ENCODE results near the gene OLFML3. TPM values are rescaled to one million over a fixed set of nuclear protein-coding genes. Genes with fewer than 3 reads are reported as not detected.
"Not testable (repeated sequence)": the region's sequence is repeated elsewhere in the genome, so short reads cannot be mapped to it uniquely, and the experiment has no call there.

OLFML3 gene
- total RNA-seq, 2 donors from 2014 or later: 43.6 to 109 TPM

DNA sequence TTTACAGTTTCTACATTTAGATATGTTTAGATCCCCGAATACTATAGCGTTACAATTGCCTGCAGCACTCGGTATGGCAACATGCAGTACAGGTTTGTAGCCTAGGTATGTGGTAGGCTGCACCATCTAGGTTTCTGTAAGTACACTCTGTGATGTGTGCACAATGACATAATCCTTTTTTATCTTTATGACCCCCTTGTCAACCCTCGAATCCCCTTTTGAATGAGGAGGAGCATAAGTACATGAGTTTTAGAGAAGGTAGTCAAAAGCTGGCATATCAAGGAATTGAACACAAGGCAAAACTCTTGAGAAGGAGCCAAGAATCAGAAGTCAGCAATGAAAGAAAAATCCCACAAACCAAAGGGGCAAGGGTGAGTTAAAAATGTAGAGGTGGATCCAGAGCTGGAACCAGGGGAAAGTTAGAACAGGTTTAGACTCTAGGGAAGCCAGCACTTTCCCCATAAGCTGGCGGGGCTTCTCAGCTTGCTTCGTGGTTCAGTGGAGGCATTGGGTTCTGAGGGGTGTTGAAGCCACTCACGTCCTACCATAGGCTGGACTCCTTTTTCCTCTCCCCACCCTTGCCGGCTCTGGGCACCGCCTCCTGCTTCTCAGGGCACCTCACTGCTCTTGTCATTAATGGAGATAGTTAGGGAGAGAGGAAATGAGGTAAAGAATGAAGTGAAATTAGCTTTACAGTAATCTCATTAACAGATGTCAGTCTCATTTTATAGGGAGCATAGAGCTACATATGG is 31.3 kb downstream of the OLFML3 start:
- DNase-seq (ENCODE audit: low spot score): no peak

GRCh38 chr1:114011796-114012195 is 32.5 kb downstream of the OLFML3 start:
- intact Hi-C loops (cut with DNase I): no loop called here
- DNase-seq (ENCODE audit: low spot score): no peak

More for the DNA sequence above, 31.3 kb downstream of the OLFML3 start:
- intact Hi-C loops (cut with DNase I): no loop called here

DNA sequence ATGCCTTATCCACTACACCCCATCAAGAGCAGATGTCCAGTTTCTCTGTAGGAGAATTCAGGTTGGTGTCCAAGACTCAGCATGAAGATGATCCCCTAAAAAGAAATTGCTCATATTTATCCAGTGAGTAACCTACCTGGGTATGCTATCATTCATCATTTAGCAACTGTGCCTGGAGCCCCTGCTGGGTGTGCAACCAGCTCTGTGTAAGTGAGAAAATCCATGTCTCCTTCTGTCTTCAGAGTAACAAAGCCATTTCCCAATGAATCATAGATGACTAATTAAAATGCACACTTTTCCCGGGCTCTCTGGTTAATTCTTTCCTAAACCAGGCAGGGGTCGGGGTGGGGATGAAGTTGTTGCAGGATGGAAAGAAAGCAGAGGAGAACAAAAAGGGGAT is 35.8 kb downstream of the OLFML3 start:
- intact Hi-C loops (cut with DNase I): no loop called here

DNA sequence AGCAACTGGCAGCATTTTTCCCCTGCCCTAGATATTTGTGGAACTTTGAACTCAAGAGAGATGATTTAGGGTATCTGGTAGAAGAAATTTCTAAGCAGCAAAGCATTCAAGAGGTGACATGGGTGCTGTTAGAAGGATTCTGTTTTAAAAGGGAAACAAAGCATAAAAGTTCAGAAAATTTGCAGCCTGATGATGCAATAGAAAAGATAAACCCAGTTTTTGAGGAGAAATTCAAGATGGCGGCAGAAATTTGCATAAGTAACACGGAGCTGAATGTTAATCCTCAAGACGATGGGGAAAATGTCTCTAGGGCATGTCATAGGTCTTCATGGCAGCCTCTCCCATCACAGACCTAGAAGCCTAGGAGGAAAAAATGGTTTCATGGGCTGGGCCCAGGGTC is 40.5 kb downstream of the OLFML3 start:
- intact Hi-C loops (cut with DNase I); DNase-seq (ENCODE audit: low spot score): not testable (repeated sequence)

More for the DNA sequence above, 35.8 kb downstream of the OLFML3 start:
- DNase-seq (ENCODE audit: low spot score): no peak

- intact Hi-C loops (cut with DNase I): no loop called here
- no peak for DNase-seq (ENCODE audit: low spot score)
Measured at GRCh38 chr1:114021665-114022099, 42.4 kb downstream of the OLFML3 start.

DNA sequence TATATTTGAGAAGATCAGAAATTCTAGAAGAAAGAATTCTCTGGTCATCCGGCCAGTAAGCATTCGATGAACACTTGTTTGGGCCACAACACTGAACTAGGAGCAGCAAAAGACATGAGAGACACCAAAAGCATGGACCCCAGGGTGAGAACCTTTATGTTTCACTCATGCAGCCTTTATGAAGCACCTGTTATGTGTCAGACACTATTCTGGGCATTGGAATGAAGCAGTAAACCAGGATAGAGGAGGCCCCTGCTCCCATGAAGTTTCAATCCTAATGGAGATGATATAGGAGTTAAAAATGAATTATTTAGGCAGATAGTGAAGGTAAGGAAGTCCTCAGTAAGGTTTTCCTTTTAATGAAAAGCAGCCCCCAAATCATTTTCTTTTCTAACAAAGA is 43.6 kb downstream of the OLFML3 start:
- intact Hi-C loops (cut with DNase I): no loop called here
- no peak for DNase-seq (ENCODE audit: low spot score)

- intact Hi-C loops (cut with DNase I): no loop called here
- DNase-seq (ENCODE audit: low spot score): no peak
Measured at GRCh38 chr1:114023377-114023776, 44.1 kb downstream of the OLFML3 start.

GRCh38 chr1:114024049-114024448 is 44.8 kb downstream of the OLFML3 start:
- DNase-seq (ENCODE audit: low spot score): no peak
- intact Hi-C loops (cut with DNase I): no loop called here

DNA sequence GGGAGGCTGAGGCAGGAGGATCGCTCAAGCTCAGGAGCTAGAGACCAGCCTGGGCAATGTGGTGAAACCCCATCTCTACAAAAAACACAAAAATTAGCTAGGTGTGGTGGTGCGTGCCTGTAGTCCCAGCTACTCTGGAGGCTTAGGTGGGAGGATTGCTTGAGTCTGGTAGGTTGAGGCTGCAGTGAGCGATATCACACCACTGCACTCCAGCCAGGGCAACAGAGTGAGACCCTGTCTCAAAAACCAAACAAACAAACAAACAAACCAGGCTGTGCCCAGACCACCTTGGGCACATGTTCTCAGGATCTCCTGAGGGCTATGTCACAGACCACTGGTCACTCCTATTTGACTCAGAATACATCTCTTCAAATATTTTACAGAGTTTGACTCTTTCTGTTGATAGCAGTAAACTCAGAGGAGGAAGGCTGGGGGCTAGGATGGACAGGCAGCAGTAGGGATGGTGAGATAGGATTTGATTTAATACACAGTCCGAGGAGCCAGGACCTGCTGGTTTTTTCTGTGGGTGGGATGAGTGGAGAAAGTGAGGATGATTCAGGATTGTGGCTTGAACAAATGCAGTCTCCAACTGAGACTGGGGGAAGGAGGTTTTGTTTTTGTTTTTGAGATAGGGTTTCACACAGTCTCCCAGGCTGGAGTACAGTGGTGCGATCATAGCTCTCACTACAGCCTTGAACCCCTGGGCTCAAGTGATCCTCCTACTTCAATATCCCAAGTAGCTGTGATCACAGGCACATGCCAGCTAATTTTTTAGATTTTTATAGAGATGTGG is 46.5 kb downstream of the OLFML3 start:
- intact Hi-C loops (cut with DNase I): no loop called here

GRCh38 chr1:114026797-114027196 is 47.5 kb downstream of the OLFML3 start:
- intact Hi-C loops (cut with DNase I): no loop called here

More for the DNA sequence above, 46.5 kb downstream of the OLFML3 start:
- no peak for DNase-seq (ENCODE audit: low spot score)

More at GRCh38 chr1:114026797-114027196, 47.5 kb downstream of the OLFML3 start:
- no peak for DNase-seq (ENCODE audit: low spot score)

Other genes starting within 250 kb of the OLFML3 start
- 10 to 100 TPM; 12.0 to 13.2 TPM for gene PHTF1, start 220.0 kb upstream of the OLFML3 start, total RNA-seq
- 10 to 100 TPM; 14.4 to 16.2 TPM for gene RSBN1, start 167.0 kb upstream of the OLFML3 start, total RNA-seq
- 1 to 10 TPM; 3.9 to 4.6 TPM for gene PTPN22, start 107.8 kb upstream of the OLFML3 start, total RNA-seq
- under 1 TPM; 0.32 to 0.57 TPM for gene BCL2L15, start 91.9 kb upstream of the OLFML3 start, total RNA-seq
- 10 to 100 TPM in 1 of 2 donors, 1 to 10 TPM in 1; 8.3 to 20.0 TPM for gene AP4B1, start 74.7 kb upstream of the OLFML3 start, total RNA-seq
- gene DCLRE1B, start 74.1 kb upstream of the OLFML3 start, total RNA-seq: 1 to 10 TPM; 5.3 to 5.5 TPM
- gene HIPK1, start 50.1 kb upstream of the OLFML3 start, total RNA-seq: 10 to 100 TPM; 68.9 to 78.9 TPM
- gene SYT6, start 174.4 kb downstream of the OLFML3 start, total RNA-seq: under 1 TPM in 1 of 2 donors, not detected in 1; 0.10 TPM

All from posterior vena cava (tissue), 2 donors.